ENCODE data around the gene NEDD1. TPM values are rescaled to one million over a fixed set of nuclear protein-coding genes. Genes with fewer than 3 reads are reported as not detected.

NEDD1 gene
- total RNA-seq, 4 donors from 2014 or later: 20.4 to 33.4 (median 24.5) TPM

- H3K4me3 ChIP-seq: peak overlapping the region; percentile 64 to 99 (median 87)
- peak overlapping the region; percentile 89 to 96 (median 93) for H3K27ac ChIP-seq
- no peaks in the 10 kb centered on the region for H3K9me3 ChIP-seq
- H3K36me3 ChIP-seq: no peaks in the 10 kb centered on the region
- TF ChIP-seq EP300 (IDR thresholded peaks at IDR 0.05) (no peak), CTCF (IDR thresholded peaks at IDR 0.05) (no peak), POLR2A (IDR thresholded peaks at IDR 0.05) (no peak)
- H3K27me3 ChIP-seq: no peaks in the 10 kb centered on the region
- peaks cover 0 to 38% (median 8%) of the 10 kb centered on the region in 4 donors for H3K4me1 ChIP-seq
- DNase-seq (ENCODE audit: low spot score in 2 of 2): peak in 1 of 2 donors; percentile 13
- 6% methylated on average over 23 of the region's 23 CpGs for WGBS, 2 donors
Observed at GRCh38 chr12:96907671-96908422, 790 bp downstream of the NEDD1 start.

- Histone ChIP-seq H3K27ac (peak overlapping the region in 1 of 4 donors; percentile 93), H3K4me1 (peaks cover 0 to 38% (median 8%) of the 10 kb centered on the region in 4 donors), H3K4me3 (peak overlapping the region; percentile 64 to 99 (median 87)), H3K36me3 (peaks cover 0 to 4% (median 0%) of the 10 kb centered on the region in 3 donors), H3K27me3 (no peaks in the 10 kb centered on the region), H3K9me3 (no peaks in the 10 kb centered on the region)
- 79 to 85% methylated on average over 3 of the region's 3 CpGs for WGBS, 2 donors
- no peak for TF ChIP-seq CTCF (IDR thresholded peaks at IDR 0.05)
- TF ChIP-seq POLR2A (IDR thresholded peaks at IDR 0.05): no peak
- TF ChIP-seq EP300 (IDR thresholded peaks at IDR 0.05): no peak
- no peak for DNase-seq (ENCODE audit: low spot score in 2 of 2)
Observed at GRCh38 chr12:96908423-96908675, 1.3 kb downstream of the NEDD1 start.

GRCh38 chr12:96912261-96912660 lies 5.2 kb downstream of the NEDD1 start:
- H3K9me3 ChIP-seq: no peaks in the 10 kb centered on the region
- H3K27me3 ChIP-seq: no peaks in the 10 kb centered on the region
- no peak overlapping the region for H3K4me3 ChIP-seq
- peaks cover 0 to 31% (median 8%) of the 10 kb centered on the region in 4 donors for H3K4me1 ChIP-seq
- WGBS, 2 donors: 55 to 57% methylated on average over 2 of the region's 2 CpGs
- TF ChIP-seq POLR2A (IDR thresholded peaks at IDR 0.05): no peak
- TF ChIP-seq EP300 (IDR thresholded peaks at IDR 0.05): no peak
- no peak for TF ChIP-seq CTCF (IDR thresholded peaks at IDR 0.05)
- peaks cover 0 to 4% (median 0%) of the 10 kb centered on the region in 3 donors for H3K36me3 ChIP-seq
- DNase-seq (ENCODE audit: low spot score in 2 of 2): no peak
- H3K27ac ChIP-seq: no peak overlapping the region

GRCh38 chr12:96912943-96913342 lies 5.9 kb downstream of the NEDD1 start:
- Histone ChIP-seq H3K4me3 (no peak overlapping the region), H3K9me3 (no peaks in the 10 kb centered on the region), H3K27ac (no peak overlapping the region), H3K36me3 (peaks cover 0 to 4% (median 0%) of the 10 kb centered on the region in 3 donors), H3K27me3 (no peaks in the 10 kb centered on the region), H3K4me1 (peaks cover 0 to 29% (median 8%) of the 10 kb centered on the region in 4 donors)
- DNase-seq (ENCODE audit: low spot score in 2 of 2): no peak
- TF ChIP-seq CTCF (IDR thresholded peaks at IDR 0.05) (no peak), EP300 (IDR thresholded peaks at IDR 0.05) (no peak)
- 84 to 94% methylated on average over 2 of the region's 2 CpGs for WGBS, 2 donors

GRCh38 chr12:96919510-96920210 lies 12.6 kb downstream of the NEDD1 start:
- TF ChIP-seq EP300 (IDR thresholded peaks at IDR 0.05): no peak
- TF ChIP-seq POLR2A (IDR thresholded peaks at IDR 0.05): no peak
- no peak for TF ChIP-seq CTCF (IDR thresholded peaks at IDR 0.05)
- Histone ChIP-seq H3K36me3 (peaks cover 0 to 37% (median 0%) of the 10 kb centered on the region in 3 donors), H3K27me3 (no peaks in the 10 kb centered on the region), H3K9me3 (peaks cover 0 to 10% (median 4%) of the 10 kb centered on the region in 4 donors), H3K4me1 (no peaks in the 10 kb centered on the region), H3K27ac (no peak overlapping the region), H3K4me3 (no peak overlapping the region)
- no peak for DNase-seq (ENCODE audit: low spot score in 2 of 2)
- 90 to 96% methylated on average over 2 of the region's 2 CpGs for WGBS, 2 donors
